Uterus (tissue), 4 donors: Measurements from ENCODE around the gene MYOG. TPM values are rescaled to one million over a fixed set of nuclear protein-coding genes. Genes with fewer than 3 reads are reported as not detected.

ENCODE experiments used
- DNase-seq, 2 donors: peaks; one replicate each; pipeline ENCODE4 v3.0.0-alpha.2; 2019 to 2020
- H3K27ac ChIP-seq, 2 donors: fragments of 200-600 bp; sonication (generic); 1 replicate in 1 of 2; 2 replicates in 1 of 2; pipeline ENCODE4 v1.5.1; 2016 to 2018
- H3K27me3 ChIP-seq, 2 donors: fragments of 200-600 bp; sonication (generic); one replicate each; pipeline ENCODE4 v1.5.1; 2018 to 2019; ENCODE audit warnings: control low read depth in 1 of 2
- H3K36me3 ChIP-seq, 2 donors: fragments of 200-600 bp; sonication (generic); one replicate each; pipeline ENCODE4 v1.5.1; 2019; ENCODE audit warnings: control low read depth in 1 of 2
- H3K4me1 ChIP-seq, 2 donors: fragments of 200-600 bp; sonication (generic); one replicate each; pipeline ENCODE4 v1.5.1; 2018 to 2019; ENCODE audit warnings: control low read depth in 1 of 2
- H3K4me3 ChIP-seq, 2 donors: fragments of 200-600 bp; sonication (generic); 1 replicate in 1 of 2; 2 replicates in 1 of 2; pipeline ENCODE4 v1.5.1; 2018 to 2019; ENCODE audit warnings: mild to moderate bottlenecking in 1 of 2
- H3K9me3 ChIP-seq, 2 donors: fragments of 200-600 bp; sonication (generic); one replicate each; pipeline ENCODE4 v1.5.1; 2019; ENCODE audit warnings: control low read depth in 1 of 2
- POLR2A ChIP-seq, 2 donors: fragments of 450-650 bp; IDR thresholded peaks; one replicate each; pipeline ENCODE4 v1.6.1; 2016; ENCODE audit warnings: antibody characterized with exemption in 2 of 2, mild to moderate bottlenecking in 1 of 2, moderate library complexity in 1 of 2
- intact Hi-C: fragments of 100-400 bp; cut with DNase I; formaldehyde crosslinking; loops from one replicate; pipeline ENCODE4 v1.15.1; 2023; ENCODE audit warnings: low total_unique reads
- total RNA-seq, 4 donors: library from RNA; depleted of rRNA in 3 of 4; stranded (reverse); fragments of >200 nt in 3 of 4; gene quantifications; one replicate each; pipeline versions ENCODE4 v1.1.0 to v1.2.4, GENCODE V29; 2014 to 2023
- TF ChIP-seq, protein P1 (sequence below), 4 experiments: fragments of 200-600 bp in 2 of 4; fragments of 450-650 bp in 2 of 4; sonication (generic) in 2 of 4; IDR thresholded peaks; one replicate each; pipeline ENCODE4 v1.5.1; 2016 to 2019; ENCODE audit warnings: antibody characterized with exemption in 4 of 4, mild to moderate bottlenecking in 2 of 4, moderate library complexity in 1 of 4
- donor health status: DM: yes; HTN: yes; CAD: no.

The MYOG gene
- total RNA-seq, 4 donors from 2014 or later, result not detected

DNA sequence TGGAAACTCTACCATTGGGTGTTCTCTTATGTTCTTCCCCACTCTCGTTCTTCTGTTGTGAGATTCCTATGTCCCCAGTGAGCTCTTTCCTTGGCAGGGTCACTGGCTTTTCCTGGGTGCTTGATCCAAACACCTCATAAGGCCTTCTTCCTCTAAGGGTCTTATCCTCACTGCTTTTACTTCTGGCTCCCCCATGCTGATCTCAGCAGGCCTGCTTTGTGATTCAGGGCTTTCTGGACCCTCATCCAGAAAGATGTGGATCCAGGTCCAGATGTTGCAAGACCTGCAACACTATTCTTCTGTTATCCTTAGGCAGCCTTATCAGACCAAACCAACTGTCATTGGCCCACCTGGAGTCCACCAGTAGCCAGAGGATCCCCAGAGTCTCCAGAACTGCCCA is 11.2 kb upstream of the MYOG start:
- no peak overlapping the region for H3K27ac ChIP-seq
- no peaks in the 10 kb centered on the region for H3K4me1 ChIP-seq
- no peak for DNase-seq
- peaks cover 0 to 8% of the 10 kb centered on the region in 2 donors for H3K9me3 ChIP-seq
- TF ChIP-seq, protein P1, sequence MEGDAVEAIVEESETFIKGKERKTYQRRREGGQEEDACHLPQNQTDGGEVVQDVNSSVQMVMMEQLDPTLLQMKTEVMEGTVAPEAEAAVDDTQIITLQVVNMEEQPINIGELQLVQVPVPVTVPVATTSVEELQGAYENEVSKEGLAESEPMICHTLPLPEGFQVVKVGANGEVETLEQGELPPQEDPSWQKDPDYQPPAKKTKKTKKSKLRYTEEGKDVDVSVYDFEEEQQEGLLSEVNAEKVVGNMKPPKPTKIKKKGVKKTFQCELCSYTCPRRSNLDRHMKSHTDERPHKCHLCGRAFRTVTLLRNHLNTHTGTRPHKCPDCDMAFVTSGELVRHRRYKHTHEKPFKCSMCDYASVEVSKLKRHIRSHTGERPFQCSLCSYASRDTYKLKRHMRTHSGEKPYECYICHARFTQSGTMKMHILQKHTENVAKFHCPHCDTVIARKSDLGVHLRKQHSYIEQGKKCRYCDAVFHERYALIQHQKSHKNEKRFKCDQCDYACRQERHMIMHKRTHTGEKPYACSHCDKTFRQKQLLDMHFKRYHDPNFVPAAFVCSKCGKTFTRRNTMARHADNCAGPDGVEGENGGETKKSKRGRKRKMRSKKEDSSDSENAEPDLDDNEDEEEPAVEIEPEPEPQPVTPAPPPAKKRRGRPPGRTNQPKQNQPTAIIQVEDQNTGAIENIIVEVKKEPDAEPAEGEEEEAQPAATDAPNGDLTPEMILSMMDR (IDR thresholded peaks at IDR 0.05), result no peak
- no peak for TF ChIP-seq POLR2A (IDR thresholded peaks at IDR 0.05)
- H3K4me3 ChIP-seq, result no peak overlapping the region
- intact Hi-C loops, result no loop called here
- no peaks in the 10 kb centered on the region for H3K27me3 ChIP-seq
- no peaks in the 10 kb centered on the region for H3K36me3 ChIP-seq

DNA sequence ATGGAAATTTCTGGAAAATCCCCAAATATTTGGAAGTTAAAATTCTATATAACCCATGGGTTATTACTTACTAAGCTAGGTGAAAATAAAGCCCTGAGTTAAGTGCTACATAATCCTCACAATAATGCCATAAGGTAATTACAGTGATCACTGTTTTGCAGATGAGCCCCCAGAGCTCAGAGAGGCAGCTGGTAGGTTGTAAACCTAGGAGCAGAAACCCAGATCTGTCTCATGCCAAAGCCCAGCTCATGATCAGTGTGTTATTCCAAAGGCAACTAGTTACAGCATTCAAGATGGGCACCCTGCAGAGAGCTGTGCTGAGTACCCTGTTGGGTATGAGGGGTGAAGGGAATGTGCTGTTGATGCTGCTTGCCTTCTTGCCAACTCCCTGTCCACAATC is 10.8 kb upstream of the MYOG start:
- no peak overlapping the region for H3K4me3 ChIP-seq
- no peaks in the 10 kb centered on the region for H3K27me3 ChIP-seq
- H3K36me3 ChIP-seq, result no peaks in the 10 kb centered on the region
- no peaks in the 10 kb centered on the region for H3K4me1 ChIP-seq
- TF ChIP-seq, protein P1 (IDR thresholded peaks at IDR 0.05), result no peak
- TF ChIP-seq POLR2A (IDR thresholded peaks at IDR 0.05), result no peak
- no peak for DNase-seq
- peaks cover 0 to 8% of the 10 kb centered on the region in 2 donors for H3K9me3 ChIP-seq
- intact Hi-C loops, result no loop called here
- H3K27ac ChIP-seq, result no peak overlapping the region

DNA sequence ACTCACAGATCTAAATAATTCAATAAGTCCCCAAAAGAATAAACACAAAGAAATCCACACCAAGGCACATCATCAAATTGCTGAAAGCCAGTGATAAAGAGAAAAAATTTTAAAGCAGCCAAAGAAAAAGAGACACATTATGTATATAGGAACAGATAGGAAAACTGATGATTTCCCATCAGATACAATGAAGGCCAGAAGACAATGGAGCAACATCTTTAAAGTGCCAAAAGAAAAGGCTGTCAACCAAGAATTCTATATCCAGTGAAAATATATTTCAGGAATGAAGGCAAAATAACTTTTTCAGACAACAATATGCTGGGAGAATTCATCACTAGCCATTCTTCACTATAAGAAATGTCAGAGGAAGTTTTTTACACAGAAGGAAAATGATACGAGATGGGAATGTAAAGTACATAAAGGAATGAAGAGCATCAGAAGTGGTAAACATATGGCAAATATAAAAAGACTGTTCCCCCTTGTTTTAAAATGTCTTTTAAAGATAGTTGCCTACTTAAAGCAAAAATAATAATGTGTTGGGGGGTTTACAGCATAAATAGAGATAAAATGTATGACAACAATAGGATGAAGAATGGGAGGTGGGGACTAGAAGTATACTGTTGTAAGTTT is 9.4 kb upstream of the MYOG start:
- intact Hi-C loops, result no loop called here
- TF ChIP-seq, protein P1 (IDR thresholded peaks at IDR 0.05), result no peak
- TF ChIP-seq POLR2A (IDR thresholded peaks at IDR 0.05), result no peak
- DNase-seq, result no peak
- H3K36me3 ChIP-seq, result no peaks in the 10 kb centered on the region
- H3K4me1 ChIP-seq, result no peaks in the 10 kb centered on the region
- no peaks in the 10 kb centered on the region for H3K27me3 ChIP-seq
- H3K4me3 ChIP-seq, result no peak overlapping the region
- H3K27ac ChIP-seq, result no peak overlapping the region
- H3K9me3 ChIP-seq, result peaks cover 0 to 8% of the 10 kb centered on the region in 2 donors

DNA sequence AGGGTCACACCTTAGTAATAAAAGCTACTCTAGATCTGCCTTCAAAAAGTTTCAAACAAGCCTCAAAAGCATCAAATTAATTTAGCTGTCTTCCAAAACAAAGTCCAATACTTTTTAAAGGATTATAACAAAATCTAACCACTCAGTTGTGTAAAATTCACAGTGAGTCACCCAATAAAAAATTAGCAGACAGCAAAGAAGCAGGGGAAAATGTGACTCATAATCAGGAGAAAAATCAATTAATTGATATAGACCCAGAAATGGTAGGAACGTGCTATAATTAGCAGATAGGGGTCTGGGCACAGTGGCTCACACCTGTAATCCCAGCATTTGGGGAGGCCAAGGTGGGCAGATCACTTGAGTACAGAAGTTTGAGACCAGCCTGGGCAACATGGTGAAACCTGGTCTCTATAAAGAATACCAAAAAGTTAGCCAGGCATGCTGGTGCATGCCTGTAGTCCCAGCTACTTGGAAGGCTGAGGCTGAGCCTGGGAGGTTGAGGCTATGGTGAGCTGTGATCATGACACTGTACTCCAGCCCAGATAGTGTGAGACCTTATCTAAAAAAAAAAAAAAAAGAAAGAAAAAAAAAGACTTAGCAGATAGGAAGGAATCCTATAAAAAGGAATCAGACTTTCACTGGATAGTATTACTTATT is 8.1 kb upstream of the MYOG start:
- Histone ChIP-seq H3K9me3 (peaks cover 0 to 8% of the 10 kb centered on the region in 2 donors), H3K4me1 (no peaks in the 10 kb centered on the region), H3K27ac (no peak overlapping the region), H3K27me3 (no peaks in the 10 kb centered on the region), H3K36me3 (no peaks in the 10 kb centered on the region), H3K4me3 (no peak overlapping the region)
- DNase-seq, result no peak
- intact Hi-C loops, result no loop called here
- no peak for TF ChIP-seq POLR2A (IDR thresholded peaks at IDR 0.05)
- TF ChIP-seq, protein P1 (IDR thresholded peaks at IDR 0.05), result no peak

DNA sequence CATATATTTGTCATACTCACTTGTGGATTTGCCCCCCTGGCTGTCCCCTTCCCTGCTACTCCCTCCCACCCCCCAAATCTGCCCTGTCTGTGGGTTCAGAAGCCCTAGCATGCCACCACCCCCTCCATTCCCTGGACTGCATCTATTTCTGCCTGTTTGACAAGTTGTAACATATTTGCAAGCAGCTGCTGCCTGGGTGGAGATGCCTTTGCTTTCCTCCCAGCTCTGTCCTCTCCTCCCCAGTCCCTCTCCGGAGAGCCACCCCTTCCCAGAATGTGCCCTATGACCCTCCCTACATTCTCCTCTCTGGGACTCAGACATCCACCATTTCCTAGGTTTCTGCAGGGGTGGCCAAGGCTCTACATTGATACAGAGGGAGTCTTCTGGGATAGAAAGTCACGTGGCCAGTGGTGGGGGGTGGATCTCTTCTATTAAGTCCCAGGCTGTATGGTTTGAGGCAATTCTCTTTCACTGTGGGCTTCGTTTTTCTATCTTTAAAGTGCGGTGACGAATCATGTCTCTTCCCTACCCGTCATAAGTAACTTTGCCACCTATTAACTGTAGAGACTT is 6.0 kb upstream of the MYOG start:
- no peak overlapping the region for H3K4me3 ChIP-seq

More for the DNA sequence above, 6.0 kb upstream of the MYOG start:
- no peaks in the 10 kb centered on the region for H3K4me1 ChIP-seq
- intact Hi-C loops, result no loop called here
- no peaks in the 10 kb centered on the region for H3K36me3 ChIP-seq
- H3K9me3 ChIP-seq, result peaks cover 0 to 8% of the 10 kb centered on the region in 2 donors
- DNase-seq, result no peak
- H3K27me3 ChIP-seq, result no peaks in the 10 kb centered on the region
- TF ChIP-seq POLR2A (IDR thresholded peaks at IDR 0.05), result no peak
- H3K27ac ChIP-seq, result no peak overlapping the region
